Esophagus squamous epithelium (tissue), 4 donors: ENCODE measurements around the gene TEKT2.

Source experiments
- POLR2A ChIP-seq, 4 donors: fragments of 450-650 bp; IDR thresholded peaks; one replicate each; pipeline ENCODE4 v1.6.1; 2017; ENCODE audit warnings: antibody characterized with exemption in 4 of 4, mild to moderate bottlenecking in 4 of 4, moderate library complexity in 3 of 4
- TF ChIP-seq, protein P1 (sequence below), 6 experiments: fragments of 450-650 bp in 4 of 6; fragments of 200-600 bp in 2 of 6; sonication (generic) in 2 of 6; IDR thresholded peaks; one replicate each; pipeline ENCODE4 v1.5.1; 2016 to 2019; ENCODE audit warnings: antibody characterized with exemption in 6 of 6, mild to moderate bottlenecking in 4 of 6, moderate library complexity in 4 of 6

GRCh38 chr1:36128905-36129206 lies 45.0 kb downstream of the TEKT2 start:
- TF ChIP-seq, protein P1, sequence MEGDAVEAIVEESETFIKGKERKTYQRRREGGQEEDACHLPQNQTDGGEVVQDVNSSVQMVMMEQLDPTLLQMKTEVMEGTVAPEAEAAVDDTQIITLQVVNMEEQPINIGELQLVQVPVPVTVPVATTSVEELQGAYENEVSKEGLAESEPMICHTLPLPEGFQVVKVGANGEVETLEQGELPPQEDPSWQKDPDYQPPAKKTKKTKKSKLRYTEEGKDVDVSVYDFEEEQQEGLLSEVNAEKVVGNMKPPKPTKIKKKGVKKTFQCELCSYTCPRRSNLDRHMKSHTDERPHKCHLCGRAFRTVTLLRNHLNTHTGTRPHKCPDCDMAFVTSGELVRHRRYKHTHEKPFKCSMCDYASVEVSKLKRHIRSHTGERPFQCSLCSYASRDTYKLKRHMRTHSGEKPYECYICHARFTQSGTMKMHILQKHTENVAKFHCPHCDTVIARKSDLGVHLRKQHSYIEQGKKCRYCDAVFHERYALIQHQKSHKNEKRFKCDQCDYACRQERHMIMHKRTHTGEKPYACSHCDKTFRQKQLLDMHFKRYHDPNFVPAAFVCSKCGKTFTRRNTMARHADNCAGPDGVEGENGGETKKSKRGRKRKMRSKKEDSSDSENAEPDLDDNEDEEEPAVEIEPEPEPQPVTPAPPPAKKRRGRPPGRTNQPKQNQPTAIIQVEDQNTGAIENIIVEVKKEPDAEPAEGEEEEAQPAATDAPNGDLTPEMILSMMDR (IDR thresholded peaks at IDR 0.05): no peak
- TF ChIP-seq POLR2A (IDR thresholded peaks at IDR 0.05): no peak
